ENCODE results near the gene ARGLU1.

The ARGLU1 gene, protein sequence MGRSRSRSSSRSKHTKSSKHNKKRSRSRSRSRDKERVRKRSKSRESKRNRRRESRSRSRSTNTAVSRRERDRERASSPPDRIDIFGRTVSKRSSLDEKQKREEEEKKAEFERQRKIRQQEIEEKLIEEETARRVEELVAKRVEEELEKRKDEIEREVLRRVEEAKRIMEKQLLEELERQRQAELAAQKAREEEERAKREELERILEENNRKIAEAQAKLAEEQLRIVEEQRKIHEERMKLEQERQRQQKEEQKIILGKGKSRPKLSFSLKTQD

DNA sequence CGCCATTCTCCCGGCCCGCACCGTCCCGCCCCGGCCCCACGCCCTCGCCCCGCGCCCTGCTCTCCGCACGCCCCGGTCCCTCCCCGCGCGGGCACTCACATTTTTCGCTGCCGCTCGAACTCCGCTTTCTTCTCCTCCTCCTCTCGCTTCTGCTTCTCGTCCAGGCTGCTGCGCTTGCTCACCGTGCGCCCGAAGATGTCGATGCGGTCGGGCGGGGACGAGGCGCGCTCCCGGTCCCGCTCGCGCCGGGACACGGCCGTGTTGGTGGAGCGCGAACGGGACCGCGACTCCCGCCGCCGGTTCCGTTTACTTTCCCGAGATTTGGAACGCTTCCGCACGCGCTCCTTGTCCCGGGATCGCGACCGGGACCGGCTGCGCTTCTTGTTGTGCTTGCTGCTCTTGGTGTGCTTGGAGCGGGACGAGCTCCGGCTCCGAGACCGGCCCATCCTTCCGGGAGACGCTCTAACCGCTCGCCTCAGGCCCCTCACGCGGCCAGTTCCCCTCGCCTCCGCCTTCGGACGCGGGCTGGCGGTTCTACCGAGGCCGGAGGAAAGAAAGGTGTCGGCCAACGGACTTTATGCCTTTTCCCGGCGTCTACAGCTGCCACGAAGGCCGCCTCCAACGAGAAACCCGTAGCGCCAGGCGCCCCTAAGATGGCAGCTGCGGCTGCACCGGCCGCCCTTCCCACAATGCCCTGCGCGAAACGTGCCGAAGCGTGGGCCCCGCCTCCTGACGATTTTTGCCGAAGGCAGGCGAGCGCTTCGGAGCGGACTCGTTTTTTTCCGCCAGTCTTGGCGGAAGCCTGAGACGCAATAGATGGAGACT, at the start of gene ARGLU1:
Gene ARGLU1, minus strand, starts transcription at position 664 of the 825 bp plus-strand sequence. Its CDS starts 218 bp downstream, at position 446.
- Histone ChIP-seq H3K36me3 (ENCODE audit: control insufficient read depth, insufficient read depth, low read length) (no peaks in the 10 kb centered on the region), H3K4me1 (peaks cover 6% of the 10 kb centered on the region), H3K27me3 (ENCODE audit: control insufficient read depth, insufficient read depth, low read length) (no peaks in the 10 kb centered on the region), H3K4me3 (ENCODE audit: low read depth, low read length) (peak within 1 kb of the TSS; percentile 96), H3K9me3 (ENCODE audit: control insufficient read depth, low read length) (no peaks in the 10 kb centered on the region), H3K9ac (peak within 1 kb of the TSS; percentile 69), H3K27ac (peak within 1 kb of the TSS; percentile 96), H3K4me2 (ENCODE audit: low read length) (peak within 1 kb of the TSS; percentile 84), H2AFZ (peak within 1 kb of the TSS; percentile 97), H3K79me2 (peaks cover 22% of the 10 kb centered on the region)
- TF ChIP-seq, protein P1, sequence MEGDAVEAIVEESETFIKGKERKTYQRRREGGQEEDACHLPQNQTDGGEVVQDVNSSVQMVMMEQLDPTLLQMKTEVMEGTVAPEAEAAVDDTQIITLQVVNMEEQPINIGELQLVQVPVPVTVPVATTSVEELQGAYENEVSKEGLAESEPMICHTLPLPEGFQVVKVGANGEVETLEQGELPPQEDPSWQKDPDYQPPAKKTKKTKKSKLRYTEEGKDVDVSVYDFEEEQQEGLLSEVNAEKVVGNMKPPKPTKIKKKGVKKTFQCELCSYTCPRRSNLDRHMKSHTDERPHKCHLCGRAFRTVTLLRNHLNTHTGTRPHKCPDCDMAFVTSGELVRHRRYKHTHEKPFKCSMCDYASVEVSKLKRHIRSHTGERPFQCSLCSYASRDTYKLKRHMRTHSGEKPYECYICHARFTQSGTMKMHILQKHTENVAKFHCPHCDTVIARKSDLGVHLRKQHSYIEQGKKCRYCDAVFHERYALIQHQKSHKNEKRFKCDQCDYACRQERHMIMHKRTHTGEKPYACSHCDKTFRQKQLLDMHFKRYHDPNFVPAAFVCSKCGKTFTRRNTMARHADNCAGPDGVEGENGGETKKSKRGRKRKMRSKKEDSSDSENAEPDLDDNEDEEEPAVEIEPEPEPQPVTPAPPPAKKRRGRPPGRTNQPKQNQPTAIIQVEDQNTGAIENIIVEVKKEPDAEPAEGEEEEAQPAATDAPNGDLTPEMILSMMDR (IDR thresholded peaks at IDR 0.05) = no peak

DNA sequence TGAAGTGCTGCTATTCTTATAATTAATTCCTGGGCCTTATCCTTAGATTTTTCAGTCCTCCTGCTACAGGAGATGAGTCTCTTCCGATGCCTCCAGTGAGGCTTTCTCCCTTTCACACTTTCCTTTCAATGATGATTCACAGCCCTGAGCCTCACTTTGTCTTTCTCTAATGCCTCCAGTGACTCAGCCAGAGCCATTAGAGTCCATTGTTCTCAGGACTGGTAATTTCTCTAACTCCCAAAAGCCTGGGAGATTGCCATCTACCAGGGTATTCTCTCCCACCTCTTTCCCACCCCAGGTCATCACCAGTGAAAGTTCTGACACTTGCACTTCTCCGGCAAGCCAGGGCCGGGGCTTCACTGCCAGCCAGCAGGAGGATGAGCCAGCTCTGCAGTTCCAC, 49.6 kb upstream of the ARGLU1 start:
- Histone ChIP-seq H3K27ac (no peak overlapping the region), H3K4me2 (ENCODE audit: low read length) (no peak overlapping the region), H3K4me1 (no peaks in the 10 kb centered on the region), H3K36me3 (ENCODE audit: control insufficient read depth, insufficient read depth, low read length) (no peaks in the 10 kb centered on the region), H2AFZ (no peak overlapping the region), H3K79me2 (no peaks in the 10 kb centered on the region), H3K9ac (no peak overlapping the region), H3K9me3 (ENCODE audit: control insufficient read depth, low read length) (no peaks in the 10 kb centered on the region), H3K4me3 (ENCODE audit: low read depth, low read length) (no peak overlapping the region), H3K27me3 (ENCODE audit: control insufficient read depth, insufficient read depth, low read length) (no peaks in the 10 kb centered on the region)
- TF ChIP-seq, protein P1 (IDR thresholded peaks at IDR 0.05) = no peak

DNA sequence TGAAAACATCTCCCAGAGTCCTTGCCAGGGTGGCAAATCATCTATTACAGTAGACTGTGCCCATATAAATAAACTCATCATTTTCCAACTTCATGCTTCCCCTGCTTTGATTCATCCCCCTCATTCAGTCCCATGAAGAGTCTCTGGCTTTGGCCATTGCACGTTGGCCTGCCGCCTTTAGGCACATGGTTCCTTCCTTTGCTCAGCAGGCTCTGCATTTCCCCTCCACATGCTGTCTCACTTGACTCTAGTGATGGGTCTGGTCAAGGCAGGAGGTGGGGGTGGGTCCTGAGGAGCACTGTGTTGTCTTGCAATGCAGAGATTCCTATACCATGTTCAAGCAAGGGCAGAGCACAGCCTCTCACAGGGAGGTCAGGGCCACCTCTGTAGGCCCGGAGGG, 48.8 kb upstream of the ARGLU1 start:
- no peak overlapping the region for H3K4me3 ChIP-seq (ENCODE audit: low read depth, low read length)

DNA sequence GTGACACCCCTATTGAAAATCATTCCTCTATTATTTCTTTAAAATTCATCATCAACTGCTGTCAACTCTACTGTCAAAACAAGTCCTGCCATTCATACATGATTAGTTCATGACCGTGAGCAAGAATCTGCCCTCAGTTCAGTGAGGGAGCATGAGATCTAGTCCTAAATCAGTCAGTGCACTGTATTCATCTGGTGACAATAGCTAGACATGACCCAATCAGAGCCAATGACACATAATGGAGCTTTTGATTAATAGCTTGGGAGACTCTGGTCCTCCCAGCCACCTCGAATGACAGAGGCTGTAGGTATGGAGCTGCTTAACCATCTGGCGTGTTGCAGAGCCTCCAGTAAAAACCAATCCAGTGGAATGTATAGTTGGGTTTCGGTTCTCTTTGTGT, 46.9 kb upstream of the ARGLU1 start:
- TF ChIP-seq, protein P1 (IDR thresholded peaks at IDR 0.05) = no peak
- no peaks in the 10 kb centered on the region for H3K4me1 ChIP-seq
- no peak overlapping the region for H3K27ac ChIP-seq

More for the DNA sequence above, 48.8 kb upstream of the ARGLU1 start:
- Histone ChIP-seq H3K9ac (no peak overlapping the region), H2AFZ (no peak overlapping the region), H3K27me3 (ENCODE audit: control insufficient read depth, insufficient read depth, low read length) (no peaks in the 10 kb centered on the region), H3K27ac (no peak overlapping the region), H3K79me2 (no peaks in the 10 kb centered on the region), H3K36me3 (ENCODE audit: control insufficient read depth, insufficient read depth, low read length) (no peaks in the 10 kb centered on the region), H3K9me3 (ENCODE audit: control insufficient read depth, low read length) (no peaks in the 10 kb centered on the region), H3K4me2 (ENCODE audit: low read length) (no peak overlapping the region), H3K4me1 (no peaks in the 10 kb centered on the region)
- TF ChIP-seq, protein P1 (IDR thresholded peaks at IDR 0.05) = no peak

More for the DNA sequence above, 46.9 kb upstream of the ARGLU1 start:
- H3K36me3 ChIP-seq (ENCODE audit: control insufficient read depth, insufficient read depth, low read length) = no peaks in the 10 kb centered on the region
- no peak overlapping the region for H2AFZ ChIP-seq
- H3K4me2 ChIP-seq (ENCODE audit: low read length) = no peak overlapping the region
- H3K9ac ChIP-seq = no peak overlapping the region
- H3K79me2 ChIP-seq = no peaks in the 10 kb centered on the region
- no peaks in the 10 kb centered on the region for H3K27me3 ChIP-seq (ENCODE audit: control insufficient read depth, insufficient read depth, low read length)
- no peak overlapping the region for H3K4me3 ChIP-seq (ENCODE audit: low read depth, low read length)
- no peaks in the 10 kb centered on the region for H3K9me3 ChIP-seq (ENCODE audit: control insufficient read depth, low read length)
